SU-DHL-6 (cell line): ENCODE measurements around the gene SLC39A10.

Source experiments
- CTCF ChIP-seq: fragments of 200-600 bp; sonication (generic); IDR thresholded peaks from one replicate; pipeline ENCODE4 v1.5.1; 2017; ENCODE audit warnings: antibody characterized with exemption, mild to moderate bottlenecking, low read length, moderate library complexity; ENCODE audit not compliant: insufficient read depth, poor library complexity, severe bottlenecking
- EZH2phosphoT487 ChIP-seq: fragments of 200-600 bp; sonication (generic), shearing (Covaris generic); conservative IDR thresholded peaks from 2 replicates; pipeline ENCODE4 v1.6.1; 2018; ENCODE audit warnings: mild to moderate bottlenecking, antibody characterized with exemption, low read length, moderate library complexity, mixed read lengths

GRCh38 chr2:195667974-195668373 lies 10.9 kb downstream of the SLC39A10 start:
- no peak for TF ChIP-seq CTCF
- TF ChIP-seq EZH2phosphoT487, result no peak
